ENCODE measurements around the gene ALOX5AP.

ALOX5AP gene

DNA sequence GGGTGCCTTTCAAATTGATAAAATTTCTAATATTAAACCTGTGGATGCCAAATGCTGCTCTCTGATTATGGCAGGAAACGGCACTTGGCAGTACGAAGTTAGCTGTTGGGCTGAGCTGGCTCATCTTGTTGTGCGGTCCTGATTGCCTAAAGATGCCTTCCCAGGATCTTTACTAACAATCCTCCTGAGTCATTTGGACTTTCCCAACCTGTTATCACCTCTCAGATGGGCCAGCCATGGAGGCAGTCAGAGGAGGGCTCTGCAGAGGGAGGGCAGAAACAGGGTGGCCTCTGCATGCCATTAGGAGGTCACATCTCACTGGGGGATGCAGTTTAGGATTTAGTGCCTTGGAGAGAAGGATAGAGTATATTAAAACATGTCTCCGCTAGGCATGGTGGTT lies 27.3 kb downstream of the ALOX5AP start:
- H3K4me3 ChIP-seq (ENCODE audit: low read depth, low read length), result no peak overlapping the region
- TF ChIP-seq, protein P1, sequence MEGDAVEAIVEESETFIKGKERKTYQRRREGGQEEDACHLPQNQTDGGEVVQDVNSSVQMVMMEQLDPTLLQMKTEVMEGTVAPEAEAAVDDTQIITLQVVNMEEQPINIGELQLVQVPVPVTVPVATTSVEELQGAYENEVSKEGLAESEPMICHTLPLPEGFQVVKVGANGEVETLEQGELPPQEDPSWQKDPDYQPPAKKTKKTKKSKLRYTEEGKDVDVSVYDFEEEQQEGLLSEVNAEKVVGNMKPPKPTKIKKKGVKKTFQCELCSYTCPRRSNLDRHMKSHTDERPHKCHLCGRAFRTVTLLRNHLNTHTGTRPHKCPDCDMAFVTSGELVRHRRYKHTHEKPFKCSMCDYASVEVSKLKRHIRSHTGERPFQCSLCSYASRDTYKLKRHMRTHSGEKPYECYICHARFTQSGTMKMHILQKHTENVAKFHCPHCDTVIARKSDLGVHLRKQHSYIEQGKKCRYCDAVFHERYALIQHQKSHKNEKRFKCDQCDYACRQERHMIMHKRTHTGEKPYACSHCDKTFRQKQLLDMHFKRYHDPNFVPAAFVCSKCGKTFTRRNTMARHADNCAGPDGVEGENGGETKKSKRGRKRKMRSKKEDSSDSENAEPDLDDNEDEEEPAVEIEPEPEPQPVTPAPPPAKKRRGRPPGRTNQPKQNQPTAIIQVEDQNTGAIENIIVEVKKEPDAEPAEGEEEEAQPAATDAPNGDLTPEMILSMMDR (IDR thresholded peaks at IDR 0.05; ENCODE audit: borderline replicate concordance, insufficient read depth, low read depth, low read length), result no peak

DNA sequence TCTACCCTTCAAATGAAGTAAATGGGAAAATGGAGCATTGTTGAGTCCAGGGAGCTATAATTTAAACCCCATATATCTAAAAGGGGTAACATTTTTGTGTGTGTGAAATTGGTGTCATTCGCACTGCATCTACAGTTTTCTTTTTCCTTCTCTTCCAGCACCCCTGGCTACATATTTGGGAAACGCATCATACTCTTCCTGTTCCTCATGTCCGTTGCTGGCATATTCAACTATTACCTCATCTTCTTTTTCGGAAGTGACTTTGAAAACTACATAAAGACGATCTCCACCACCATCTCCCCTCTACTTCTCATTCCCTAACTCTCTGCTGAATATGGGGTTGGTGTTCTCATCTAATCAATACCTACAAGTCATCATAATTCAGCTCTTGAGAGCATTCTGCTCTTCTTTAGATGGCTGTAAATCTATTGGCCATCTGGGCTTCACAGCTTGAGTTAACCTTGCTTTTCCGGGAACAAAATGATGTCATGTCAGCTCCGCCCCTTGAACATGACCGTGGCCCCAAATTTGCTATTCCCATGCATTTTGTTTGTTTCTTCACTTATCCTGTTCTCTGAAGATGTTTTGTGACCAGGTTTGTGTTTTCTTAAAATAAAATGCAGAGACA lies 28.6 kb downstream of the ALOX5AP start:
- TF ChIP-seq, protein P1 (IDR thresholded peaks at IDR 0.05; ENCODE audit: borderline replicate concordance, insufficient read depth, low read depth, low read length), result no peak
- H3K4me3 ChIP-seq (ENCODE audit: low read depth, low read length), result no peak overlapping the region

DNA sequence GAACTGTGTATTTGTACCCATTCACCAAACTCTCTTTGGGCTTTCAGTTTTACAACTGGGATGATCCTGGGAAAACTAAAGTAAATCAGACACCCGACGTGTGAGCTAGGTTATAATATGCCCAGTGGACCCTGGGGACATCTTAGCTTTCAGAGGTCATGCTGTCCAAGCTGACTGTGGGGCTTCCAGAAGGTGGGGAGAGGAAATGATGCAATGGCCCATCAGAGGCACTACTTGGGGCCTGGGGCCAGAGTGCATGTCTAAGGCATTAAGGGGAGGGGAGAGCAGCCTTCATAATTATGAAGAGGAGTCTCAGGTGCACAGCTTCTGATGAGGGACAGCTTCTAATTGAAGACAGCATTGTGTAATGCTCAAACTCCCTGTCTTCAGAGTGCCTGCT lies 30.9 kb downstream of the ALOX5AP start:
- H3K4me3 ChIP-seq (ENCODE audit: low read depth, low read length), result no peak overlapping the region
- TF ChIP-seq, protein P1 (IDR thresholded peaks at IDR 0.05; ENCODE audit: borderline replicate concordance, insufficient read depth, low read depth, low read length), result no peak

DNA sequence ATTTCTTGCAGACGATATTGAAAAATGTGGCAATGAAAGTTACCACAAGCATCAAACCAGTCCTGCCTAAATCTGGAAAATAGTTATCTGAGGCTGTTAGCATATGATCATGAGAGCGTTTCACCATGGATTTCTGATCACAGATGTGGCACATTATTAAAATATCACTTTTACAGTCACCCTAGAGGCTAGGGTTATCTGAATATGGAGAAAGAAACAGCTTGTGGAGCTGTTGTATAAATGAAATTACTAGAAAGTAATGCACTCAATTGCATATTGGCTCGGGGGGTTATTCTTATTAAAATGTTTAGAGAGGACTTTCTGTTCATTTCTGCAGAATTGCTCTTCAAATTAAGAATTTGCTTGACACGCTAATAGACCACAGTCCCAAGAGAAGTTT lies 35.6 kb downstream of the ALOX5AP start:
- TF ChIP-seq, protein P1 (IDR thresholded peaks at IDR 0.05; ENCODE audit: borderline replicate concordance, insufficient read depth, low read depth, low read length), result no peak
- no peak overlapping the region for H3K4me3 ChIP-seq (ENCODE audit: low read depth, low read length)

DNA sequence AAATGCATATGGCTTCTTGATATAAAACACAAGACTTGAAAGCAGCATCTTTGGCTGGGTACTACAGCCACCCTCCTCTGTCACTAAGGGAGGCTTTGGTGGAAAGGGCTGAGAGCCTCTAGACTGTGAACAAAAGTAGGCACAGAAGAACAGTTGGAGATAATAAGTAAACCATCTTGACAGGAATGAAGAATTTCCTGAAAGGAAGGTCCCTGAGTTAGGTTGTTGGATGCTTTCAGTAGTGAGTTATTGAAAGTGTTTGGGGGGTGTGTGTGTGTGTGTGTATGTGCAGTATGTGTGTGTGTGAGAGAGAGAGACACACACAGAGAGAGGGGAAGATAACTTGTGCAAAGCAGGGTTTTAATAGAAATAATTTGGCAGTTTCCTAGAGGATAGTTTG lies 38.2 kb downstream of the ALOX5AP start:
- TF ChIP-seq, protein P1 (IDR thresholded peaks at IDR 0.05; ENCODE audit: borderline replicate concordance, insufficient read depth, low read depth, low read length), result no peak
- H3K4me3 ChIP-seq (ENCODE audit: low read depth, low read length), result no peak overlapping the region

DNA sequence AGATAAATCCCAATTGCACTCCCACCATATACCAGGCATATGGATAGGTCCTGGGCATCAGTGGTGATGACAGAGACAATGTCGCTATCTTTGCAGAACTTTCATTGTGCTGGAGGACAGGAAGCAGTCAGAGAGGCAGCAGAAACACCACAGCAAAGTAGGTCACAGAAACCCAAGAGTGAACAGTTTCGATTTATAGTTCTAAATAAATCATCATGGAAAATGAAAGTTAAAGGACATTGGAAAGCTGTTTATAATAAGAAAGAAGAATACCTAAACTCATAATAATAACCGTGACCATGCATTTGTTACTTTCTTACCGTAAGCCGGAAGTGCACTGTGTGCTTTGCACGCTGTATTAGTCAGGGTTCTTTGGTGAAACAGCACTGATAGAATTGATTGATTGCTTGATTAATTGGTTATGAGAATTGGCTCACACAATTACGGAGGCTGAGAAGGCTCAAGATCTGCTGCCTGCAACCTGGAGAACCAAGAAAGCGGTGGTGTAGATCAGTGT lies 38.9 kb downstream of the ALOX5AP start:
- no peak overlapping the region for H3K4me3 ChIP-seq (ENCODE audit: low read depth, low read length)
- TF ChIP-seq, protein P1 (IDR thresholded peaks at IDR 0.05; ENCODE audit: borderline replicate concordance, insufficient read depth, low read depth, low read length), result no peak

DNA sequence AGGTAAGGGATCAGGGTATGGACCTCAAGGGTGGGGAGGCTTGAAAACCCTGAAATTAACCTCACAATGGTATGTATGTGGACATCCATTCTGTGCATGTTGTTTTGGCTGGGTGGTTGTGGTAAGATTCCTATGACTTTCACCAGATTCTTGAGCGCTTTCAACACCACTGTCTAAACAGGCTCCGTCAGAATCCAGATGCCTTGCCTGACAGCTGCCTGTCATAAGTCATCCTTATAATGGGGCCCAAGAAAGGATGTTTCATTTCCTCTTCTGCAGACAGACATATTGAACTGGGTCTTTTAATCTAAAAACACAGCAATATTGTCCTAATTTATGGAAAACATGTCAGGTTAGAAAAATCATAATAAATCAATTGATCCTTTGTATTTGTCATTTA lies 41.3 kb downstream of the ALOX5AP start:
- TF ChIP-seq, protein P1 (IDR thresholded peaks at IDR 0.05; ENCODE audit: borderline replicate concordance, insufficient read depth, low read depth, low read length), result no peak
- no peak overlapping the region for H3K4me3 ChIP-seq (ENCODE audit: low read depth, low read length)

All from GM12875 (cell line).